ENCODE results near the gene OR4F6. TPM values are rescaled to one million over a fixed set of nuclear protein-coding genes. Genes with fewer than 3 reads are reported as not detected.

The OR4F6 gene
- total RNA-seq, 2 donors from 2014 or later: not detected

DNA sequence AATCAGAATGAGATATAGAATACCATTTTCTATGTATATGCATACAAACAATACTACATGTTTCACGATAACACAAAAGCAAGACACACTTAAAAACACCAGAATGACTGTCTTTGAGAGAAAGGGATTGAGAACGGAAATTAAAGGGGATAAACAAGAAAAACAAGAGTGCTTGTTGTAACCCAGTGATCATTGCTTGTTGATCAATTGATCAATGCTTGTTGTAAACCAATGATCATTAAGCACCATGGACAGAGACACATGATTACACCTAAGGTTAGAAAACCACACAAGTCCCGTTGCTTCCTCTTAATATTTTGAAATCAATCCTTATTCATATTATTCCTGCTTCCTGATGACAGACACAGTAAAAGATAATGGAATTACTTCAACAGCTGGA, 7.6 kb downstream of the OR4F6 start:
- no peak for DNase-seq
- Histone ChIP-seq H3K9me3 (no peaks in the 10 kb centered on the region), H3K4me1 (no peaks in the 10 kb centered on the region), H3K27ac (no peak overlapping the region), H3K4me3 (no peak overlapping the region), H3K36me3 (no peaks in the 10 kb centered on the region), H3K27me3 (no peaks in the 10 kb centered on the region), H3K9ac (ENCODE audit: low read depth in 2 of 2, low read length in 2 of 2) (no peak overlapping the region)
- intact Hi-C loops (cut with DNase I): no loop called here
- TF ChIP-seq, protein P1, sequence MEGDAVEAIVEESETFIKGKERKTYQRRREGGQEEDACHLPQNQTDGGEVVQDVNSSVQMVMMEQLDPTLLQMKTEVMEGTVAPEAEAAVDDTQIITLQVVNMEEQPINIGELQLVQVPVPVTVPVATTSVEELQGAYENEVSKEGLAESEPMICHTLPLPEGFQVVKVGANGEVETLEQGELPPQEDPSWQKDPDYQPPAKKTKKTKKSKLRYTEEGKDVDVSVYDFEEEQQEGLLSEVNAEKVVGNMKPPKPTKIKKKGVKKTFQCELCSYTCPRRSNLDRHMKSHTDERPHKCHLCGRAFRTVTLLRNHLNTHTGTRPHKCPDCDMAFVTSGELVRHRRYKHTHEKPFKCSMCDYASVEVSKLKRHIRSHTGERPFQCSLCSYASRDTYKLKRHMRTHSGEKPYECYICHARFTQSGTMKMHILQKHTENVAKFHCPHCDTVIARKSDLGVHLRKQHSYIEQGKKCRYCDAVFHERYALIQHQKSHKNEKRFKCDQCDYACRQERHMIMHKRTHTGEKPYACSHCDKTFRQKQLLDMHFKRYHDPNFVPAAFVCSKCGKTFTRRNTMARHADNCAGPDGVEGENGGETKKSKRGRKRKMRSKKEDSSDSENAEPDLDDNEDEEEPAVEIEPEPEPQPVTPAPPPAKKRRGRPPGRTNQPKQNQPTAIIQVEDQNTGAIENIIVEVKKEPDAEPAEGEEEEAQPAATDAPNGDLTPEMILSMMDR (IDR thresholded peaks at IDR 0.05): no peak

DNA sequence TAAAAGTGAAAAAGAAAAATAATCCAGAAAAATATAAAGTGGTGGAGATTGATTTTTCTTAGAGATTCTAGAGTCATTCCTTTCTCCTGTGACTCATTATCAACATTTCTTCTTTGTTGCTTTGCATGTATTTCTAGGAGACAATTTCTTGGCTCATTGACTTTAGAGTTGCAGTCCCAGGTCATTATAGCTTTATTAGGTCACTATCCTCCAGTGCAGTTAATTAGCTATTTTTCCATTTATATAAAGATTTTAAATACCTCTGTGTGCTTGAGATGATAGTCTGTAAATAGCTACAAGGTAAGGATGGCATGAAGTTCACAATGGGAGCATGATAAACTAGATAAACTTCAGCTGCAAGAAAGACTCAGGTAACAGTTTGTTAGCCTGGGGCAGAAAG, 8.6 kb downstream of the OR4F6 start, which contains the start of gene OR4F15:
Gene OR4F15, plus strand, starts transcription at position 301 of the 400 bp plus-strand sequence. CDS start 5,985 bp downstream, outside the sequence.
- intact Hi-C loops (cut with DNase I): no loop called here
- no peak within 1 kb of the TSS for H3K9ac ChIP-seq (ENCODE audit: low read depth in 2 of 2, low read length in 2 of 2)
- H3K9me3 ChIP-seq: no peaks in the 10 kb centered on the region
- no peak within 1 kb of the TSS for H3K4me3 ChIP-seq
- no peak for DNase-seq
- H3K4me1 ChIP-seq: no peaks in the 10 kb centered on the region
- H3K27ac ChIP-seq: no peak within 1 kb of the TSS
- TF ChIP-seq, protein P1 (IDR thresholded peaks at IDR 0.05): no peak
- no peaks in the 10 kb centered on the region for H3K36me3 ChIP-seq
- H3K27me3 ChIP-seq: no peaks in the 10 kb centered on the region

DNA sequence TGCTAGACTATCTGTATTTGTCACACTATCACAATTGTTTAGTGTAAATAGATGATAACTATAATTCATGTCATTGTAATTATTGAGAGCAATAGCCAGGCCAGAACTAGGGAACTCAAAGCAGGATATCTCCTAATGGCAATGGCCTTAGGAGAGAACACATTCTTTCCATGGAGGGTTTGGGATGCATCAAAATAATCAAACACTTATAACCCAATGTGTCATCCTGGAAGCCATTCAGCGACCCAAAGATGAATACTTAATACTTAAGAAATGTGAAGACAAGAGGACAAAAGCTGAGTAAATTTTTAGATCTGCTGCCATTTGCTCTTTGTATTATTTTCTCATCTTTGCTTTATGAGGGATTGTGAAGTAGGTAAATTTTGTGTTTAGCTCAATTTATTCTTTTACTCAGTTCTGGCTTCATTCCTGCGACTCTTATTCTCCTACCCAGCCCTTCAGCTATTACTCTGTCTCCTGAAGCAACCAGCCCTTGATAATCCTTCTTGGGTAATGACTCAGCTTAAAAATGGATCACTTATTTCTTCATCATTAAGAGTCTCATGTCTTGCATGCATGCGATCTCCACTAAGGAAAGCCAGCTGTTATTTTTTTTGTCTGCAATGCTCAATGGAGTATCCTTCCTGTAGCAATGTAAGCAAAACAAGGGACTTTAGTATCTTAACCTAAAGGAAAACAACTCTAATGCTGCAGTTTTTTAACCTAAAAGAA, 10.7 kb downstream of the OR4F6 start:
- no peak overlapping the region for H3K4me3 ChIP-seq
- no peaks in the 10 kb centered on the region for H3K36me3 ChIP-seq
- no peaks in the 10 kb centered on the region for H3K4me1 ChIP-seq
- H3K27me3 ChIP-seq: no peaks in the 10 kb centered on the region
- intact Hi-C loops (cut with DNase I): no loop called here
- no peak overlapping the region for H3K27ac ChIP-seq
- no peak overlapping the region for H3K9ac ChIP-seq (ENCODE audit: low read depth in 2 of 2, low read length in 2 of 2)
- H3K9me3 ChIP-seq: no peaks in the 10 kb centered on the region
- no peak for DNase-seq
- TF ChIP-seq, protein P1 (IDR thresholded peaks at IDR 0.05): no peak

DNA sequence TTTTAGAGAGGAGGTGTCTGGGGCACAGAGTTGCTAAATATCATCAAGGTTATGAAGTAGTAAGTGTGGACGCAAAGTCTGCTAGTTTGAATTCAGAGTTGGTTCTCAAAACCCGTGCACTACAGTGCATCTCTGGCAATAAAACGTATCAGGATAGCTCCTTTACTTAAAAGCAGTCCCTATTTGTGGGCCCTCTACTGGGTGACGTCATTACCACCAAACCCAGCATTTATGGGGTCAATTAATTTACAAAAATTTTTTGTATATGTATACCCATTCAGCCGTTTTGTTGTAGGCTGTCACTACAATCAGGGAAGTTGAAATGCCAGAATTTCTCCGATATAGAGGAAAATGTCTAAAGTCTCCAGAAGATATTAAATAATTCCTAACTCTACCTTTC, 17.5 kb downstream of the OR4F6 start:
- Histone ChIP-seq H3K9ac (ENCODE audit: low read depth in 2 of 2, low read length in 2 of 2) (no peak overlapping the region), H3K27ac (no peak overlapping the region), H3K4me1 (no peaks in the 10 kb centered on the region), H3K4me3 (no peak overlapping the region), H3K27me3 (no peaks in the 10 kb centered on the region), H3K9me3 (no peaks in the 10 kb centered on the region), H3K36me3 (no peaks in the 10 kb centered on the region)
- intact Hi-C loops (cut with DNase I): no loop called here
- DNase-seq: no peak
- TF ChIP-seq, protein P1 (IDR thresholded peaks at IDR 0.05): no peak

DNA sequence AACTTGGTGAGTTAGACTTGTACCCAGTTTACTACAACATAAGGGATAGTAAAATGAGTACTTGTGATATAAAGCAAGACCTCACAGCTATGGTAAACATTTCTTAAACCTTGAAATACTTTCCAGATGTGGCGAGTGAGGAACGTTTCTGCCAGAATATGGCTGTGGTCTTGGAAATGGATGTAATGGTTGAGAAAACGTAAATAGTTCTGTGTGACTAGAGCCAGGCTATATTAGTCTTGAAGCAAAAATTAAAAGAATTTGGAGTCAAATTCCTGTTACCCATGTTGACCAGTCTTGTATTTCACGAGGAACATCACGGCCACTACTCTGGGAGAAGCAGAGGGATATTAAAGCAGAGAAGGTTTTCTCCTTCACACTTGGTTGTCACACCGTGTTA, 23.9 kb downstream of the OR4F6 start:
- Histone ChIP-seq H3K27ac (no peak overlapping the region), H3K9ac (ENCODE audit: low read depth in 2 of 2, low read length in 2 of 2) (no peak overlapping the region), H3K9me3 (no peaks in the 10 kb centered on the region), H3K36me3 (no peaks in the 10 kb centered on the region), H3K4me1 (no peaks in the 10 kb centered on the region), H3K27me3 (no peaks in the 10 kb centered on the region), H3K4me3 (no peak overlapping the region)
- intact Hi-C loops (cut with DNase I): no loop called here
- TF ChIP-seq, protein P1 (IDR thresholded peaks at IDR 0.05): no peak
- no peak for DNase-seq

Measured in colonic mucosa (tissue), 4 donors.